HG03064 (cell line): ENCODE results near the gene TLE4.
"Not testable (repeated sequence)": the region's sequence is repeated elsewhere in the genome, so short reads cannot be mapped to it uniquely, and the experiment has no call there.

ENCODE experiments used
- ATAC-seq: cut with Tn5 transposase; IDR thresholded peaks from one replicate; pipeline ENCODE4 v1.9.1; 2021; ENCODE audit warnings: low read depth; ENCODE audit not compliant: unreplicated experiment

TLE4 gene

DNA sequence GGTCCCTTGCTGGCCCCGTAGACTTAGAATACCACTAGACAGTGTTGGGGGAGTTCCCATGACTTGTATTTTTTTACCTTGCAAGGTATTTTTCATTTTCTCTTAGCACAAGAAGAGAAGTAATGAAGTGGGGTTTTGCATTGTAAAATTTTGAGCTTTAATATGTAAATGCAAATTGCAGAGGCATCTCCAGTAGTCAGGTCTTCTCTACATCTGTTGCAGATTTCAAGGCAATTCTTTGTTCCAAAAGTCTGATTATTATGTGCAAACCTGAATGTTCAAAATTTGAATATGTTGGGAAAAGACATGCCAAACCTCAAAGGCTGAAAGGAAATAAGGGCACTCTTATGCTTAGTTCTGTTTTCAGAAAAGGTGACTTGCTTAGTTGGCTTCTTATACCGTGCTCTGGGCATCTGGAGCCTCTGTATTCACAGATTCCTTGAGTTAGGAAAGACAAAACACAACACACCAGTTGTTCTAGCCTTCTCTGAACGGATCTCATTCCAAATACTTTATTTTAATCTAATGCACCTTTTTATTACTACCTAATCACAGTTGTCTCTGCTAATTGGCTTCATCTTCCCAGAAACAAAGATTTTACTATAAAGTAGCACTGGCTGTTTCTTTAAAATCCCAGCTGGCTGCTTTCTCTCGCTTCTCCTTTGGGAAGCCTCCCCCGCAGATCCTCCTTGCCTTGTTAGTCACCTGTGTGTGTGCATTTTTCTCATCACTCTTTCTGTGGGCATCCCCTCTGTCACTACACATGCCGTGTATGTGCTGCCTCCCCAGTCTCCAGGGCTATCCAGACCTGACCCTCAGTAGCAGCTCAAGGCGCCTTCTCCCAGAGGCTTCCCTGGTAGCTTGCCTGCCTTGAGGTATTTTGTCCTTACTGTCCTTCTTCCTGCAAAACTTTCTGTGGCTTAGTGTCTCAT, 138.2 kb downstream of the TLE4 start:
- no peak for ATAC-seq

DNA sequence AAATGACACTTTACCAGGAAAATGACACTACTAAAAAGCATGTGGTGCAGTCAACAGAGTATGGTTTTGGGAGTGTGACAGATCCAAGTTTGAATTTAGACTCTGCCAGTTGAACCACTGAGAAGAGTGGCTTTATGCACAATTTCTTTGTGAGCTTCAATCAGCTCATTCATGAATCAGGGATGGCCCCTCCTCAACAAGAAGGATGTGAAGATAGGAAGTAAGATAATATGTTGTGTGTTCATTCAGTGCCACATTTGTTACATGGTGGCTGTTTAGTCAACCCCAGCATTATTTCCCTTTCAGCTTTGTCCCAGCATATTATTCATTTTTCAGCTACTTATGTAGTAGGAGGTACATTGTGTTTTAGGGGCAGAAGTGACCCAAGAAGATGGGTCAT, 140.1 kb downstream of the TLE4 start:
- ATAC-seq, result no peak

DNA sequence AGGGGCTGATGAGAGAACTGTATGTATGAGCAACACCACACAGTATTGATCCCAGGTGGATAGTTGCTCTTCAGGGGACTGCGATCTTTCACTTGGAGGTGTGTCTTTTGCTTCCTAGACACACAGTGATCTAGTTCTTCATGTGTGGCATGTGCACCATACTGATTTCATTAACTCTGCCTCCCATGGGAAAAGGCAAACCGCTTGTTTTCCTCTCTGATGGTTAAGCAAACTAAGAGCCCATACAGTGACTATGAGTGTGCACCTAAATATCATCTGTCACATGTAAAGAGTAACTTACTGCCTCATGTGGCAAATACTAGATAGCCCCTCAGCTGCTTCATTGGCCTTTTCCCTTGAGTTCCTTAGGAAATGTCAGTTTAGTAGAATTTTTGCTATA, 147.3 kb downstream of the TLE4 start:
- no peak for ATAC-seq

DNA sequence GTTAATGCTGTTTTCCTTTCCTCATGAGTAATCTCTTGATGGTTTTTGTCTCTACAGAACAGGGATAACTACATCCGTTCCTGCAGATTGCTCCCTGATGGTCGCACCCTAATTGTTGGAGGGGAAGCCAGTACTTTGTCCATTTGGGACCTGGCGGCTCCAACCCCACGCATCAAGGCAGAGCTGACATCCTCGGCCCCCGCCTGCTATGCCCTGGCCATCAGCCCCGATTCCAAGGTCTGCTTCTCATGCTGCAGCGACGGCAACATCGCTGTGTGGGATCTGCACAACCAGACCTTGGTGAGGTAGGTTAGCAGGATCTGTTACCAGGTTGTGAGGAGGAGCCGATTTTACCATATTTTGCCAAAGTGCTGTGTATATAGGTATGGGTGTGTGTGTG, 148.2 kb downstream of the TLE4 start:
- ATAC-seq, result no peak

DNA sequence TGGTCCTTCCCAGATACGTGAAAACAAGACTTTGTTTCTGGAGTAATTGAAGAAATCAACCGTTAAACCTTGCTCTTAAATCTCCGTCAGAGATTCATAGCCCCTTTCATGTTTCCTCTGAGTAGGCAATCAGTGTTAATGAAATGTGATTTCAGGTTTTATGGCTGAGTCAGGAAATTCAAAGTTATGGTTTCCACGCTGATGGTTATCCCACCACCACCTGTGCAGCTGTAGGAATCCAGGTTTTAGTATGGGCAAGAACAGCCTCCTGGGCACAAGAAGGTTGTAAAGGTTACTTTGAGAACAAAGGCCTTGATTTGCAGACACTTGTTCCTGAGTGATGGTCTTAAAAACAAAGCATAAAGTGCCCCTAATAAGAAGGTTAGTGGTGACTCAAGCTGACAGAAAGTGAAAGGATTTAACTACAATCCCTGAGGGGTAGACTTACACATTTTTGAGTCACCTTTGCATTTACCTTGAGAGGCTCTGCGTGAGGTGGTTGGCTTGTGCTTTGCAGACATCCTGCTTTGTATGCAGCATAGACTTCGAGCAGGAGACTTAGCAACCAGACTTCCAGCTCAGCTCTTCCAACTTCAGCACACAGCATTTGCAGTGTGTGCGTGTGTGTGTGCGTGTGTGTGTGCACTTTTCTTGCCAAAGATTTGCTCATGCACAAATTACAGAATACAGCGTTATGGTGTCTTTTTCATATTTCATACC, 159.6 kb downstream of the TLE4 start:
- ATAC-seq, result peak; percentile 62

DNA sequence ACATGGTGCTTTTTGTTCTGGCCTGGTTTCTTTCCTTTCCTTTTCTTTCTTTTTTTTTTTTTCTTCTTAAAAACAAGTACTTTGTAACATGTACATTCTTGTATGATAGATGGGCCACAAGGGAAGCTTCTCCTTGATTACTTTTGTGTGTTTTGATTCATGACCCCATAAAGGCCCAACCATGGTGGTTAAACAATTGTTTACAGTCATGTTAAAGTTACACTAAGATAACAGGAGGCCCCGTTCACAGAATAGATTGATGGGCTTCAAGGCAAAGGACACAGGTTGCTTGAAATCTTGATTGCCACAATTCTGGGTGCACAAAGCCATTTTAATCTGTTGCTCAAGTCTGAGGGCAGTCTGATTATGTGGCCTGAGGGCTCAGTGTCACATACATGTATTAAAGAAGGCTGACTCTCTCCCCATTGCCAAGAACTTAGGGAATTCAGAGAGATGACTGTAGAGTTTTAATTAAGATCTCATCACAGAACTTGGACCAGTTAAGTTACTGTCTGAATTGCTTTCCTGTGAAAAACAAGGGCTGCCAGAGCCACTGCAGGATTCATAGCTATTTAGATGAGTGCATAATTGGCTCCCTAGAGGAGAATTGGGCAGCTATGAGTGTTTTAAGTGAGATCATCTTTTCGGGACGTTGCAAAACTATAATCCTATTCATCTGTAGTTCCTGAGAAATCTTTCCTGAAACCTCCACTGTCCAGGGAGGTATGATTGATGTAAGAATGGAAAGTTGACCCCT, 163.4 kb downstream of the TLE4 start:
- ATAC-seq, result no peak

DNA sequence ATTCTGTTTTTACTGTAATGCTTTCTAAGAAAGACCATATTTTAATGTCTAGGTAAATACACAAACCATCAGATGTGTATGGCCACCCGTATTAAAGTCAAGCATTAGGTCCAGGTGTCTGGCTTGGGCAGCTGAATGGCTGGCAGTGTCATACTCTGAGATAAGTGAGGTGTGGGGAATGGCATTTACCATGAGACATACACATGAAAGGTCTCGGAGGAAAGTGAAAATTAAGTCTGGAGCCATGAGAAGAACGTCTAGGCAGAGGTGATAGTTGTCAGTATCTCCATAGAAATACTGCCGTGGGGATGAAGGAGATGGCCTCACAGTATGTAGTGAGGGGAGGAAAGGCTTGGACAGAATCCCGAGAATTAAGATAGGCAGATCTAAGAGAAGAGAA, 164.3 kb downstream of the TLE4 start:
- ATAC-seq, result no peak

DNA sequence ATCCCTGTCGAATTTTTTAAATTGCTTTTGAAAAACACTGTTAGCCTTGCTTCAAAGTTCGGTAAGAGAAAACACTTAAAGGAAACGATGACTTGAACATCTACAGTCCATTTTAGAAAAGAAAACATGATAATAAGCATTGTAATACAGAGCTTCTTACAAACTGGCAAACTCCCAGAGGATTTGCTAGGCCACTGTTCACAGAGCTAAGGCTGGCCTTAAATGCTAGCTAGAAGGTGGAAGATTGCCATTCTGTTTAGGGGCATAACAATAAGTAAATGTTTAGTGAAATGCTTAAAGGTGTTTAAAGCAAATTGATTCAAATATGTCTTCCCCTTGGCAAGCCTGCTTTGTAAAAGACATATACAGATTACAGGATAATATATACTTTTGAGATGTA, 169.6 kb downstream of the TLE4 start:
- ATAC-seq, result no peak

DNA sequence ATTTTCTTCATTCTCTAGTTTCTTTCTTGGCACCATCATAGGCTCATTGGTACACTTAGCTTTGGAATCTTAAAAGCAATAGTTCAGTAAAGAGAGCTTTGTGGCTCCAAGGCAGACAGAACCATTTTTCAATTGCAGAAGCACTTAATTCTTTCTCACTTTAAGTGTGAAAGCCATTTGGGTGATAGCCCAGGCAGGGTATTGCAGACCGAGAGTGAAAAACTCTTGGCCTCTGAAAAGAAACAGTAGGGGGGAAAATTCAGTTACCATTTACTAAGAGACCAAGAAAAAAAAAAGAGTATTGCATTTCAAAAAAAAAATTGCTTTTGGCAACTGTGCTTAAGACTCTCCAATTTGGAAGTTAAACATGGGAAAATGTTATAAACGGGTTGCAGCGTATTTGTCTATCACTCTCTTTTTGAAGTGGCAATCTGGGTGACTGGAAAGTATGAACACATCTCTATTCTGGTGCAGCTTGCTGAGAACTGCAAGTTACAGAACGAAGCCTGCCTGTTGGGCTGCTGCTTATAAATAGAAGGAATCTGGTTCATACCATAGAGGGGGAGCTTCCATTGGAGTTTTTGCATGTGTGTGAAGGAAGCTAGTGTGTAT, 170.5 kb downstream of the TLE4 start:
- ATAC-seq, result no peak

DNA sequence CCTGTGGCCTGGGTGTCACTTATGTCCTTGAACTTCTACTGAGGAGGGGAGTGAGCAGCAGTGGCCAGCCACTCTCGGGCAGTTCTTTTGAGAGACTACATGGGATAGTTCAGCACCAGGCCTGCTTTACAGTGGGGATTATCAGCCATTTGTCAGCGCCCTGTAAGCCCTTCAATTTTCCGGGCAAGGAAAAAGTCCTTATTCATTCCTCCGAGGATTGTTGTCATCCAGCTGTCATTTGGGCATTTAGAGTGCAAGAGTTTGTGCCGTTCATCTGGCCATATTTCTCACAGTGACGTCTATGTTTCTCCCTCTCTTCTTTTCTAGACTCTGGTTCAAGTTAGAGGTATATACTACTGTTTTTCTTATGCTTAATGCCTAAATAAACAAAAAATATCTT, 172.8 kb downstream of the TLE4 start:
- ATAC-seq, result no peak

DNA sequence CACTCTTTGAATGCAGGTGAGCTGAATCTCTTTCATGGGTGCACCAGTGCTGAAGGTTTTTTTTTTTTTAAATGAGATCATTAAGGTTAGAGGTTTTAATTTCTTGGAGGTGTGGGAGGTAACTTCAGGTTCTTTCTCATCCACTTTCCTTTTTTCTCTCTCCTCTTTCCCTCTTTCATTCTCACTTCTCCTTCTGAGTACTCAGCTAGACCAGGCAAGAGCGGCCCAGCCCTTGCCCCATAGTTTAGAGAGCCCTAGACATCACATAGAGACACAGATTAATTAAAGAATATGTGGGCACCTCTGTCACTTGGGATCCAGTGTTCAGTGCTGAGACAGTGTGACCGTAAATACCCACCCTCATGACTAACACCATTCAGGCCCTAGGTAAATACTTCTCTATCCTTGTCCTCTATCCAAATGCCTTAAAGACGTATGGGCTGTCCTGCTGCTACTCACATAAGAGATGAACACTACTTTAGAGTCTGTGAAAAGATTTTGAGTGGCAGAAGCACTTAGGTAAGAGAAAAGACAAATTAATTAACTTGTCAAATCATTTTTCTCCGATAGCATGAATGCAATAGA, 174.1 kb downstream of the TLE4 start:
- no peak for ATAC-seq

DNA sequence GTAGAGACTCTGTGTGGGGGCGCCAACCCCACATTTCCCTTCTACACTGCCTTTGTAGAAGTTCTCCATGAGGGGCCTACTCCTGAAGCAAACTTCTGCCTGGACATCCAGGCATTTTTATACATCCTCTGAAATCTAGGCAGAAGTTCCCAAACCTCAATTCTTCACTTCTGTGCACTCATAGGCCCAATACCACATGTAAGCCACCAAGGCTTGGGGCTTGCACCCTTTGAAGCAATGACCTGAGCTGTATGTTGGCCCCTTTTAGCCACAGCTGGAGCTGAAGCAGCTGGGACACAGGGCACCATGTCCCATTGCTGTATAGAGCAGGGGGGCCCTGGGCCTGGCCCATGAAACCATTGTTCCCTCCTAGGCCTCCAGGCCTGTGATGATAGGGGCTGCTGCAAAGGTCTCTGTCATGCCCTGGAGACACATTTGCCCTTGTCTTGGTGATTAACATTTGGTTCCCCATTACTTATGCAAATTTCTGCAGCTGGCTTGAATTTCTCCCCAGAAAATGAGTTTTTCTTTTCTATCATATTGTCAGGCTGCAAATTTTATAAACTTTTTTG, 180.2 kb downstream of the TLE4 start:
- not testable (repeated sequence) for ATAC-seq

DNA sequence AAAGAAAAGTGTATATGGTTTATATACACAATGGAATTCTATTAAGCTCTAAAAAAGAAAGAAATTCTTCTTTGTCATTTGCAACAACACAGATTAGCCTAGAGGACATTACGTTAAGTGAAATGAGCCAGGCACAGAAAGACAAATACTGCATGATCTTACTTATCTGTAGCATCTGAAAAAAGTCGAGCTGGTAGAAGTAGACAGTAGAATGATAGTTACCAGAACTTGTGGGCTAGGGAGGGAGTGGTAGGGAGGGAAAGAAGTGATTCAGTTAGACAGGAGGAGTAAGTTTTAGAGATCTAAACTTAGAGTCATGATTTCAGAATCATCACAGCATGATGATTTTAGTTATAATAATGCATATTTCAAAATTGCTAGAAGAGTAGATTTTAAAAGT, 184.6 kb downstream of the TLE4 start:
- no peak for ATAC-seq

DNA sequence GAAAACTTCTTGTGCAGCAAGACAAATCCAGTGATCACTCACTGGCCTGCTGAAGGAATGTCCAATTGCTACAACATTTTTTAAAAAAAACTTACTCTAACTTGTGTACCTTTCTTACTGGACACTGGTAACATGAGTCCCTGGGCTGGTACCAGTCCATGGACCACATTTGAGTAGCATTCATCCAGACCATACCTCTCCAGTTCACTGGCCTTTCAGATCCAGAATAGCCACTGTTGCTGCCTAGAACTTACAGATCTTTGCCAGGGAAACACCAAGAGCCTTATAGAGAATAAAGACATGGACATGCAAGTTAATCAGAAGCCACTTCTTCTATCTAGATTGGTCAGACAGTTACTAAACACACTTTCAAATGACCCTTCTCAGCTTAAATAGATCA, 185.3 kb downstream of the TLE4 start:
- no peak for ATAC-seq

DNA sequence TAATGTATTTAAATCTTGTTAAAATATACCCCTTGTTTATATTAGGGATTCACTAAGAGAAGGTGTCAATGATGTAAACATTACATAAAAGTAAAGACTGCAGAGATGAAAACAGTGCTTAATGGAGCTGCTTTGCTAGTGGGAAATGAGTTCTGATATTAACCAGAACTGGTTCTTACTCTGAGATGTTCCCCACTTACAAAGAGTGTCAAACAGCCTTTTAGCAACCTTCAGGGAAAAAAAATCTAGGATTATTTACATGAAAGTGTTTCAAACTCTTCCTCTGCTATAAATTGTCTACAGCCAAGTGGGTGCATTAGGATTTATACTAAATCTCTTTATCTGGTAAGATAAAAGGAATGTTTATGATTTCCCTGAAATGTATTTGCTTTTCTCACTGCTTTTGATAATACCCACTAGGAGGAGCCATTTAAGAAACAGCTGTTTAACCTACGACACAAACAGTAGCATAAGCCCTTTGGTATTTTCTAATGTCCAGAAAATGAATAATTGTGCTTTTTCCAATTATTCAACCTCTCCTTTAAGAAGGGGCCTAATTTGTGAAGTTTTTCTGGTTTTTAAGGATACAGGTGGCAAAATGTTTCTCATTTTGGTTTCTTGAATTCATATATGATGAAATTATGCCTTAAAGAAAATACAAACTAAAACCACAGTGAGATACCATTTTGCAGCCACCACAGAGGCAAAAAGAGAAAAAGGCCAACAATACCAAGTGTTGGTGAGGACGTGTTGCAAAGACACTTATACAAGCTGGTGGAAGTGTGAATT, 186.3 kb downstream of the TLE4 start:
- ATAC-seq, result no peak

DNA sequence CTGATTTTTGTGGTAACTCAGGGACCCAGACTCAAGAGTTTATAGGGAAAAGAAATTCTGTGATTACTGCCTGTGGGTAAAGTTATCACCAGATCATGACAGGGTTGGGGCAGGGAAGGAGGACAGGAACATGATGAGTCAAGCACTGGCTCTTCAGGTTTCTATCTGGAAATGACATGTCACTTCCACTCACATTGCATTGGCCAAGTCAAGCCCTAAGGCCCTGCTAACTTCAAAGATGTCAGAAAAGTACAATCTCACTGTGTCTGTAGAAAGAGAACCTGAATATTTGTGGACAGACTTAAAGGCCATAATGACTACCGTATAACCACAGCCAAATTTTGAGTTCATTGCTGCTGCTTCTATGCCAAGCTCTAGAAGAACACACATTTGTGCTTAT, 187.7 kb downstream of the TLE4 start:
- no peak for ATAC-seq

DNA sequence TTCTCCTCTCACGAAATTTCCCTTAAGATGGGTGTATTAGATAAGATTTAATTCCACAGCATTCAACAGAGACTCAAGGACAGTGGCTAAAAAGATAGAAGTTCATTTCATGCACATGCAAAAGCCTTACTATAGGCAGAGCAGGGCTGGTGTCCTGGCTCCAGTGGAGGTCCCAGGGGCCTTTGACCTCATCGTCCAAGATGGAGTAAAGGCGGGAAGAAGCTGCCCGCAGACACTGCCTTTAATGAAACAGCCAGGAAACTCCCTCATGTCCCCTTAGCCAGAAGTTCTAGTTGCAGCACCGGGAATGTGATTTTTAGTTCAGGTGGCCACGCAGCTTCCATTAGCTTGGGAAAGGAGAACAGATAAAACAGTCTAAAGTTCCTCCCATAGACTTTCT, 190.3 kb downstream of the TLE4 start:
- no peak for ATAC-seq

DNA sequence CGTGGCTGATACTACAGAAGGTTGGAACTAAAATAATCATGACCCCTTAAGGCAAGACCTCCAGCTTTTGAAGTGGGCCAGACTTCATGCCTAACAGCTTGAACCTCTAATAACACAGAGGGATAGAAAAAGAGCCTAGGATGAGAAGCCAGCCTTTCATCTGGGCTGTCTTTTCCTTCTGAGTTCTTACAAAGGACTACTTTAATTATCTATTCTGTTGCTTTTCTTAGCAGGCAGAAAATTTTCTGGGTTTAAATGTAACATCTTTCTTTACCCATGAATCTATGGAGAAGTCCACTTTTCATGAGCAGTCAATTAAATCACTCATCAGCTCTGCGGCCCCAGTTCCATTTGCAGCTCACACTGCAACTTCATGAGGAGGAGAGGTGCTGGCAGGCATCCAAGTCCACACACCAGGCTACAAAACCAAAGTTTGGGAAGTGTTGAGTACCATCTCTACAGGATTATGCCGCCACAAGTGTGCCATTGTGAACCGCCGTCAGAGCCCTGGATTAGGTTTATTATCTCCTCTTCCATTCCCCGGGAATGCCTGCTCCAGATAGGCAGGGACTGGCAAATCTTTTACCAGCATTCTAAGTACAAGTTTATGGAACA, 192.0 kb downstream of the TLE4 start:
- ATAC-seq, result no peak

DNA sequence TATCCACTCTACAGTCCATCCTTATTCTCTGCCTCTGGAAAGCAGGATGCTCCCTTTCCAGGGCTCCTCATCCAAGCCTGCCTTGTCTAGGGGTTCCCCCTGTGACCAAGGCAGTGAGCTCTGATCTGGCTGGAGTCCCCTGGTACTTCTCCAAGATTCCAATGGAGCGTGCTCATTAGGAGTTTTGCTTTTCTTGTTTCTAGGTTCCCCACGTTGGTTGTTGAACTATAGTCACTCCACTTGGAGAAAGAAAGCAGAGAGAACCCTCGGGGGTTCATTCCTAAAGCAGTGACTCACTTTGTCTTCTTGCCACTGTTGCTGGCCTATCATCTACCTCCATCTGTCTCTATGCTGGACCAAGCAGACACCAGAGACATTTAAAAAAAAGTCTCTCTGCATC, 192.6 kb downstream of the TLE4 start:
- no peak for ATAC-seq
